Thyroid gland (tissue), 4 donors: ENCODE measurements around the gene MYPN.

Experiments used
- POLR2A ChIP-seq, 2 donors: fragments of 450-650 bp; IDR thresholded peaks; one replicate each; pipeline ENCODE4 v1.6.1; 2017; ENCODE audit warnings: antibody characterized with exemption in 2 of 2, mild to moderate bottlenecking in 2 of 2, moderate library complexity in 1 of 2
- TF ChIP-seq, protein P1 (sequence below), 6 experiments: fragments of 200-600 bp in 3 of 6; fragments of 450-650 bp in 3 of 6; sonication (generic) in 3 of 6; IDR thresholded peaks; one replicate each; pipeline ENCODE4 v1.5.1; 2016 to 2019; ENCODE audit warnings: antibody characterized with exemption in 6 of 6, mild to moderate bottlenecking in 2 of 6, inconsistent platforms in 1 of 6, moderate library complexity in 1 of 6

- TF ChIP-seq, protein P1, sequence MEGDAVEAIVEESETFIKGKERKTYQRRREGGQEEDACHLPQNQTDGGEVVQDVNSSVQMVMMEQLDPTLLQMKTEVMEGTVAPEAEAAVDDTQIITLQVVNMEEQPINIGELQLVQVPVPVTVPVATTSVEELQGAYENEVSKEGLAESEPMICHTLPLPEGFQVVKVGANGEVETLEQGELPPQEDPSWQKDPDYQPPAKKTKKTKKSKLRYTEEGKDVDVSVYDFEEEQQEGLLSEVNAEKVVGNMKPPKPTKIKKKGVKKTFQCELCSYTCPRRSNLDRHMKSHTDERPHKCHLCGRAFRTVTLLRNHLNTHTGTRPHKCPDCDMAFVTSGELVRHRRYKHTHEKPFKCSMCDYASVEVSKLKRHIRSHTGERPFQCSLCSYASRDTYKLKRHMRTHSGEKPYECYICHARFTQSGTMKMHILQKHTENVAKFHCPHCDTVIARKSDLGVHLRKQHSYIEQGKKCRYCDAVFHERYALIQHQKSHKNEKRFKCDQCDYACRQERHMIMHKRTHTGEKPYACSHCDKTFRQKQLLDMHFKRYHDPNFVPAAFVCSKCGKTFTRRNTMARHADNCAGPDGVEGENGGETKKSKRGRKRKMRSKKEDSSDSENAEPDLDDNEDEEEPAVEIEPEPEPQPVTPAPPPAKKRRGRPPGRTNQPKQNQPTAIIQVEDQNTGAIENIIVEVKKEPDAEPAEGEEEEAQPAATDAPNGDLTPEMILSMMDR (IDR thresholded peaks at IDR 0.05) = no peak
- no peak for TF ChIP-seq POLR2A (IDR thresholded peaks at IDR 0.05)
These were observed 42.3 kb upstream of the MYPN start for GRCh38 chr10:68067029-68067428.
